ENCODE data around the gene CYBB. TPM values are rescaled to one million over a fixed set of nuclear protein-coding genes. Genes with fewer than 3 reads are reported as not detected.

CYBB gene
- total RNA-seq, 2 donors from 2014 or later = 7.2 to 7.9 TPM

- no peak for DNase-seq (ENCODE audit: low spot score)
- no peak for TF ChIP-seq CTCF (IDR thresholded peaks at IDR 0.05)
- no peak for TF ChIP-seq POLR2AphosphoS5 (IDR thresholded peaks at IDR 0.05)
- TF ChIP-seq POLR2A (IDR thresholded peaks at IDR 0.05) = no peak
- Histone ChIP-seq H3K9me3 (no peaks in the 10 kb centered on the region), H3K36me3 (no peaks in the 10 kb centered on the region), H3K27me3 (replicated peaks; ENCODE audit: insufficient read depth) (no peaks in the 10 kb centered on the region), H3K4me1 (replicated peaks) (no peaks in the 10 kb centered on the region), H3K27ac (no peak overlapping the region), H3K4me3 (no peak overlapping the region)
- intact Hi-C loops (cut with DNase I) = no loop called here
Observed at GRCh38 chrX:37757082-37757481, 22.8 kb upstream of the CYBB start.

DNA sequence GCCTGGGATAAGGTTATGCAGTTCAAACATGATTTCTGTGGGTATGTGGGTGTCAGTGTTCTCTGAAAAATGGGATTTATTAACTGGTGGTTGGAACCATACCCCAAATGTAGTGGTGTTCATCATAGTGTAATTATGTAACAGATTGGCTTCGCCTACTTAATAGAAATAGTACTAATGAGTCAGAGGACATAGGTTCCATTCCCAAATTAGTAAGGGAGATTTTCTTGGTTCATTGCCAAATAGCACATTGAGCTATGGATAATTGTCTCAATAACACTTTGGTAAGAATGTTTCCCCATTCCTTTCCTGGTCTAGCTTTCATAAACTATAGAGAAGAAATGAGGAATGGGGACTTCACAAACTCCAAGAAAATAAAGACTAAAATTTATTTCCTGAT, 20.5 kb upstream of the CYBB start:
- Histone ChIP-seq H3K27me3 (replicated peaks; ENCODE audit: insufficient read depth) (no peaks in the 10 kb centered on the region), H3K4me1 (replicated peaks) (no peaks in the 10 kb centered on the region), H3K4me3 (no peak overlapping the region), H3K36me3 (no peaks in the 10 kb centered on the region), H3K9me3 (no peaks in the 10 kb centered on the region), H3K27ac (no peak overlapping the region)
- intact Hi-C loops (cut with DNase I) = no loop called here
- TF ChIP-seq POLR2A (IDR thresholded peaks at IDR 0.05) (no peak), POLR2AphosphoS5 (IDR thresholded peaks at IDR 0.05) (no peak), CTCF (IDR thresholded peaks at IDR 0.05) (no peak)
- 89% methylated on average over 1 of the region's 1 CpG for WGBS
- no peak for DNase-seq (ENCODE audit: low spot score)

GRCh38 chrX:37759878-37760418, 19.9 kb upstream of the CYBB start:
- 80% methylated on average over 2 of the region's 2 CpGs for WGBS
- Histone ChIP-seq H3K9me3 (no peaks in the 10 kb centered on the region), H3K27me3 (replicated peaks; ENCODE audit: insufficient read depth) (no peaks in the 10 kb centered on the region), H3K36me3 (no peaks in the 10 kb centered on the region), H3K27ac (no peak overlapping the region), H3K4me3 (no peak overlapping the region), H3K4me1 (replicated peaks) (no peaks in the 10 kb centered on the region)
- intact Hi-C loops (cut with DNase I) = no loop called here
- TF ChIP-seq POLR2A (IDR thresholded peaks at IDR 0.05) (no peak), POLR2AphosphoS5 (IDR thresholded peaks at IDR 0.05) (no peak), CTCF (IDR thresholded peaks at IDR 0.05) (no peak)
- DNase-seq (ENCODE audit: low spot score) = no peak

DNA sequence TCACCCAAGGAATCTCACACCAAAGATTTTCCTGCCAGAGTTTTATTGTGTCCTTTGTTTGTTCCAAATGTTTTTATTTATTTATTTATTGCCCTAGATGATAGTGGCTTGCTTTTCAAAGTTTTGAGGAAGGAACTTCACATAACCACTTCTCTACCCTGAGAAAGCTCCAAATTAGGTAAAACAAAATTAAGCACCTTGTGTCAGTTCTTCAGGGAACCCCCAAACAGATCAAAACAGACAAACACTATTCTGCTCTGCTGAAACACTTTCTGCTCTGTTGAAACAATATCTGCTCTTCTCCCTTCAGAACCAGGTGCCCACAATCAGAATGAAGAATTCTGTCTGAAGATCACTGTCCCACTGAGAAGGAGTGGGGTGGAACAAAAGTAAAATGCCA, 16.5 kb upstream of the CYBB start:
- intact Hi-C loops (cut with DNase I) = no loop called here
- no peaks in the 10 kb centered on the region for H3K36me3 ChIP-seq
- H3K9me3 ChIP-seq = no peaks in the 10 kb centered on the region
- no peaks in the 10 kb centered on the region for H3K27me3 ChIP-seq (replicated peaks; ENCODE audit: insufficient read depth)
- H3K27ac ChIP-seq = no peak overlapping the region
- no peak for DNase-seq (ENCODE audit: low spot score)
- TF ChIP-seq POLR2A (IDR thresholded peaks at IDR 0.05) (no peak), POLR2AphosphoS5 (IDR thresholded peaks at IDR 0.05) (no peak), CTCF (IDR thresholded peaks at IDR 0.05) (no peak)
- no peak overlapping the region for H3K4me3 ChIP-seq
- no peaks in the 10 kb centered on the region for H3K4me1 ChIP-seq (replicated peaks)

DNA sequence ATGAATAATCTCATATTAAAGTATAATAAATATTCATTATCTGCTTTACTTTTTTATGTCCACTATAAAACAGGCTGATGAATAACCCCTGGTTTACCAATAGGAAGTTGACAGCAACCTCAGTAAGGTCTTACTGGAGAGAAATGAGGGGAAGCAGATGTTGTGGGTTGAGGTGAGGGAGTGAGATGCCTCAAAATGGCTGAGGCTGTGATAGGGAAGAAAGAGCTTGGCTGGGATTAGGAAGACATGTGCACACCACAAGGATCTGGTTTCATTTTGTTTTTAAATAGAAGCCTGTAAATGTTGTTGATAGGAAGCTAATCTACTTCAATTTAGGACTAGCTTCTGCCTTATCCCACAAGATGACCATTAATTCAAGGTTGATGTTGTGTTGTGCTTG, 14.4 kb upstream of the CYBB start:
- H3K9me3 ChIP-seq = no peaks in the 10 kb centered on the region
- TF ChIP-seq POLR2A (IDR thresholded peaks at IDR 0.05) = no peak
- TF ChIP-seq POLR2AphosphoS5 (IDR thresholded peaks at IDR 0.05) = no peak
- TF ChIP-seq CTCF (IDR thresholded peaks at IDR 0.05) = no peak
- no peak for DNase-seq (ENCODE audit: low spot score)
- H3K27me3 ChIP-seq (replicated peaks; ENCODE audit: insufficient read depth) = no peaks in the 10 kb centered on the region
- H3K4me1 ChIP-seq (replicated peaks) = no peaks in the 10 kb centered on the region
- intact Hi-C loops (cut with DNase I) = no loop called here
- no peaks in the 10 kb centered on the region for H3K36me3 ChIP-seq
- H3K4me3 ChIP-seq = no peak overlapping the region
- H3K27ac ChIP-seq = no peak overlapping the region
